MM.1S (cell line): Measurements from ENCODE around the gene IFRD1.

Experiments
- DNase-seq: peaks from one replicate; pipeline ENCODE4 v3.0.0-alpha.2; 2015
- H2AFZ ChIP-seq: fragments of 300-600 bp; sonication (generic); 2 replicates; pipeline ENCODE4 v1.6.0; 2016; ENCODE audit warnings: antibody characterized with exemption, low read length
- H3F3A ChIP-seq: fragments of 300-600 bp; sonication (generic); 2 replicates; pipeline ENCODE4 v1.6.1; 2016; ENCODE audit warnings: mild to moderate bottlenecking, antibody characterized with exemption, low read length, moderate library complexity, mixed read lengths; ENCODE audit not compliant: insufficient read depth
- H3K27ac ChIP-seq: fragments of 300-600 bp; sonication (generic); 2 replicates; pipeline ENCODE4 v1.5.1; 2016; ENCODE audit warnings: mild to moderate bottlenecking, low read length
- H3K27me3 ChIP-seq: fragments of 300-600 bp; sonication (generic); replicated peaks from 2 replicates; pipeline ENCODE4 v1.6.0; 2016; ENCODE audit warnings: low read length; ENCODE audit not compliant: insufficient read depth
- H3K36me3 ChIP-seq: fragments of 300-600 bp; sonication (generic); replicated peaks from 2 replicates; pipeline ENCODE4 v1.6.1; 2016; ENCODE audit warnings: mild to moderate bottlenecking, low read length, mixed read lengths; ENCODE audit not compliant: insufficient read depth
- H3K4me1 ChIP-seq: fragments of 300-600 bp; sonication (generic); 2 replicates; pipeline ENCODE4 v1.6.1; 2016; ENCODE audit warnings: low read length, mixed read lengths
- H3K4me2 ChIP-seq: fragments of 300-600 bp; sonication (generic); 2 replicates; pipeline ENCODE4 v1.6.0; 2016; ENCODE audit warnings: low read depth, low read length
- H3K4me3 ChIP-seq: fragments of 300-600 bp; sonication (generic); 2 replicates; pipeline ENCODE4 v1.5.1; 2016; ENCODE audit warnings: low read length, mixed read lengths
- H3K79me2 ChIP-seq: fragments of 300-600 bp; sonication (generic); 2 replicates; pipeline ENCODE4 v1.6.1; 2016; ENCODE audit warnings: mixed run types, low read length, mixed read lengths
- H3K9ac ChIP-seq: fragments of 300-600 bp; sonication (generic); 2 replicates; pipeline ENCODE4 v1.6.1; 2016; ENCODE audit warnings: low read length, mixed read lengths
- H3K9me2 ChIP-seq: fragments of 300-600 bp; sonication (generic); replicated peaks from 2 replicates; pipeline ENCODE4 v1.6.1; 2016; ENCODE audit warnings: mild to moderate bottlenecking, low read length, mixed read lengths; ENCODE audit not compliant: insufficient read depth
- H3K9me3 ChIP-seq: fragments of 300-600 bp; sonication (generic); replicated peaks from 2 replicates; pipeline ENCODE4 v1.6.1; 2016; ENCODE audit warnings: mild to moderate bottlenecking, low read length, mixed read lengths; ENCODE audit not compliant: insufficient read depth
- H4K20me1 ChIP-seq: fragments of 300-600 bp; sonication (generic); 2 replicates; pipeline ENCODE4 v1.6.1; 2016; ENCODE audit warnings: mild to moderate bottlenecking, low read length, moderate library complexity, mixed read lengths; ENCODE audit not compliant: insufficient read depth
- EZH2 ChIP-seq: fragments of 300-600 bp; sonication (generic); optimal IDR thresholded peaks from 2 replicates; pipeline ENCODE3; 2017; ENCODE audit warnings: low read depth, mild to moderate bottlenecking, antibody characterized with exemption, low read length, mixed read lengths
- EZH2phosphoT487 ChIP-seq: fragments of 300-600 bp; sonication (generic); IDR thresholded peaks from 2 replicates; pipeline ENCODE4 v1.6.1; 2018; ENCODE audit warnings: antibody characterized with exemption, low read length
- TF ChIP-seq, protein P1 (sequence below): fragments of 300-600 bp; sonication (generic); IDR thresholded peaks from 2 replicates; pipeline ENCODE4 v1.5.1; 2016; ENCODE audit warnings: antibody characterized with exemption, low read length, mixed read lengths

The IFRD1 gene

GRCh38 chr7:112449902-112450806, at the start of gene IFRD1:
Gene IFRD1, plus strand, starts transcription at chr7:112450460. Its CDS starts 229 bp downstream, at chr7:112450689.
- Histone ChIP-seq H3K4me3 (peak within 1 kb of the TSS; percentile 93), H3K4me2 (peak within 1 kb of the TSS; percentile 86), H4K20me1 (peaks cover 13% of the 10 kb centered on the region; the same call in 1 of the 2 replicates), H3K36me3 (no peaks in the 10 kb centered on the region), H3K9me3 (no peaks in the 10 kb centered on the region), H3K4me1 (peaks cover 19% of the 10 kb centered on the region; the same call in 1 of the 2 replicates), H3K27me3 (no peaks in the 10 kb centered on the region), H3F3A (0 out of 2 replicates have a peak, but pooled peaks cover 7% of the 10 kb centered on the region), H3K79me2 (peaks cover 48% of the 10 kb centered on the region), H3K9ac (peak within 1 kb of the TSS; percentile 94), H3K27ac (peak within 1 kb of the TSS; percentile 88), H2AFZ (peak within 1 kb of the TSS; percentile 73), H3K9me2 (no peaks in the 10 kb centered on the region)
- DNase-seq = peak; percentile 99
- TF ChIP-seq EZH2 (no peak), EZH2phosphoT487 (no peak)
- TF ChIP-seq, protein P1, sequence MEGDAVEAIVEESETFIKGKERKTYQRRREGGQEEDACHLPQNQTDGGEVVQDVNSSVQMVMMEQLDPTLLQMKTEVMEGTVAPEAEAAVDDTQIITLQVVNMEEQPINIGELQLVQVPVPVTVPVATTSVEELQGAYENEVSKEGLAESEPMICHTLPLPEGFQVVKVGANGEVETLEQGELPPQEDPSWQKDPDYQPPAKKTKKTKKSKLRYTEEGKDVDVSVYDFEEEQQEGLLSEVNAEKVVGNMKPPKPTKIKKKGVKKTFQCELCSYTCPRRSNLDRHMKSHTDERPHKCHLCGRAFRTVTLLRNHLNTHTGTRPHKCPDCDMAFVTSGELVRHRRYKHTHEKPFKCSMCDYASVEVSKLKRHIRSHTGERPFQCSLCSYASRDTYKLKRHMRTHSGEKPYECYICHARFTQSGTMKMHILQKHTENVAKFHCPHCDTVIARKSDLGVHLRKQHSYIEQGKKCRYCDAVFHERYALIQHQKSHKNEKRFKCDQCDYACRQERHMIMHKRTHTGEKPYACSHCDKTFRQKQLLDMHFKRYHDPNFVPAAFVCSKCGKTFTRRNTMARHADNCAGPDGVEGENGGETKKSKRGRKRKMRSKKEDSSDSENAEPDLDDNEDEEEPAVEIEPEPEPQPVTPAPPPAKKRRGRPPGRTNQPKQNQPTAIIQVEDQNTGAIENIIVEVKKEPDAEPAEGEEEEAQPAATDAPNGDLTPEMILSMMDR = no peak

DNA sequence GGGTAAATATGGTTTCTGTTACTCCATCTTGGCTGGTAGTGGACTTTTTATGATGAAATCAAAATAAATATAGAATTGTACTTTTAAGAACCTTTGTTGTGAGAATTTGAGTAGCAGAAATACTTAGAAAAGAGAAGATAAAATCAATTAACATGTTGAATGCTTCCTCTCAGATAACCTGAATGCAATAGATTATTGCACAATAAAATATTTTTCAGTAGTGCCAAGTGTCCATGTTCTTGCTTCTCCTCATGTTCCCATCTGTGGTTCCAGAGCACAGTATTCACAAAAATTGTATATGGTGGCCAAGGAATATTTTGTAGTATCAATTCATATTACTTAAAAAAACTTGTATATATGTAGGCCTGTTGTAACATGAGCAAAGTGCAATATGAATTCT, 45.9 kb upstream of the IFRD1 start:
- no peaks in the 10 kb centered on the region for H4K20me1 ChIP-seq
- no peaks in the 10 kb centered on the region for H3F3A ChIP-seq
- H3K4me2 ChIP-seq = no peak overlapping the region
- no peaks in the 10 kb centered on the region for H3K4me1 ChIP-seq
- H3K9ac ChIP-seq = no peak overlapping the region
- TF ChIP-seq EZH2 (no peak), EZH2phosphoT487 (no peak)
- TF ChIP-seq, protein P1 = no peak
- H3K27ac ChIP-seq = no peak overlapping the region
- no peaks in the 10 kb centered on the region for H3K79me2 ChIP-seq
- H2AFZ ChIP-seq = no peak overlapping the region
- no peak overlapping the region for H3K4me3 ChIP-seq
- no peaks in the 10 kb centered on the region for H3K9me3 ChIP-seq
- no peak for DNase-seq
- no peaks in the 10 kb centered on the region for H3K27me3 ChIP-seq
- H3K36me3 ChIP-seq = no peaks in the 10 kb centered on the region
- no peaks in the 10 kb centered on the region for H3K9me2 ChIP-seq

- TF ChIP-seq, protein P1 = no peak
- no peak for TF ChIP-seq EZH2
- TF ChIP-seq EZH2phosphoT487 = no peak
- no peaks in the 10 kb centered on the region for H3F3A ChIP-seq
- no peaks in the 10 kb centered on the region for H3K4me1 ChIP-seq
- no peak overlapping the region for H2AFZ ChIP-seq
- no peaks in the 10 kb centered on the region for H3K27me3 ChIP-seq
- no peaks in the 10 kb centered on the region for H3K36me3 ChIP-seq
- no peak overlapping the region for H3K4me3 ChIP-seq
- H3K9me2 ChIP-seq = no peaks in the 10 kb centered on the region
- H4K20me1 ChIP-seq = no peaks in the 10 kb centered on the region
- no peak overlapping the region for H3K4me2 ChIP-seq
- H3K9me3 ChIP-seq = no peaks in the 10 kb centered on the region
- no peak overlapping the region for H3K27ac ChIP-seq
- H3K9ac ChIP-seq = no peak overlapping the region
- H3K79me2 ChIP-seq = no peaks in the 10 kb centered on the region
- no peak for DNase-seq
Observed at GRCh38 chr7:112405286-112405685, 45.0 kb upstream of the IFRD1 start.
